Fibroblast of peridontal ligament (primary cell): ENCODE results near the gene CARM1.
"Not testable (repeated sequence)": the region's sequence is repeated elsewhere in the genome, so short reads cannot be mapped to it uniquely, and the experiment has no call there.

ENCODE experiments used
- DNase-seq: peaks from one replicate; pipeline ENCODE4 v3.0.0-alpha.2; 2010; ENCODE audit errors: extremely low read depth

The CARM1 gene

GRCh38 chr19:10870955-10871603, at the start of gene CARM1:
Gene CARM1 (plus strand): TSS chr19:10871553. CDS start chr19:10871703, 150 bp downstream.
- DNase-seq = peak; percentile 96

- no peak for DNase-seq
These were observed 47.7 kb upstream of the CARM1 start for GRCh38 chr19:10823690-10824089.

GRCh38 chr19:10826231-10826630, 45.1 kb upstream of the CARM1 start:
- no peak for DNase-seq

- DNase-seq = no peak
These were observed 44.5 kb upstream of the CARM1 start for GRCh38 chr19:10826846-10827245.

GRCh38 chr19:10828981-10829821, 42.2 kb upstream of the CARM1 start:
- DNase-seq = no peak

GRCh38 chr19:10829967-10830366, 41.4 kb upstream of the CARM1 start:
- DNase-seq = no peak

GRCh38 chr19:10830370-10830769, 41.0 kb upstream of the CARM1 start:
- no peak for DNase-seq

- no peak for DNase-seq
These were observed 40.2 kb upstream of the CARM1 start for GRCh38 chr19:10830931-10831779.

- DNase-seq = no peak
These were observed 39.1 kb upstream of the CARM1 start for GRCh38 chr19:10831987-10832938.

- DNase-seq = no peak
These were observed 38.4 kb upstream of the CARM1 start for GRCh38 chr19:10832939-10833296.

GRCh38 chr19:10835089-10835753, 36.1 kb upstream of the CARM1 start:
- DNase-seq = no peak

- peak; percentile 98 for DNase-seq
These were observed 35.4 kb upstream of the CARM1 start, which contains the start of gene TMED1 for GRCh38 chr19:10835754-10836478. Gene TMED1 (minus strand): TSS chr19:10836212. CDS start chr19:10836191, 21 bp downstream.

- no peak for DNase-seq
These were observed 34.6 kb upstream of the CARM1 start for GRCh38 chr19:10836479-10837330.

- not testable (repeated sequence) for DNase-seq
These were observed 33.7 kb upstream of the CARM1 start for GRCh38 chr19:10837649-10838048.

- DNase-seq = no peak
These were observed 33.0 kb upstream of the CARM1 start for GRCh38 chr19:10838377-10838776.

GRCh38 chr19:10839114-10840050, 32.0 kb upstream of the CARM1 start:
- DNase-seq = no peak

- DNase-seq = no peak
These were observed 28.6 kb upstream of the CARM1 start for GRCh38 chr19:10842788-10843187.
